ENCODE data around the gene BAZ2B.
"Not testable (repeated sequence)": the region's sequence is repeated elsewhere in the genome, so short reads cannot be mapped to it uniquely, and the experiment has no call there.

Gene BAZ2B, protein sequence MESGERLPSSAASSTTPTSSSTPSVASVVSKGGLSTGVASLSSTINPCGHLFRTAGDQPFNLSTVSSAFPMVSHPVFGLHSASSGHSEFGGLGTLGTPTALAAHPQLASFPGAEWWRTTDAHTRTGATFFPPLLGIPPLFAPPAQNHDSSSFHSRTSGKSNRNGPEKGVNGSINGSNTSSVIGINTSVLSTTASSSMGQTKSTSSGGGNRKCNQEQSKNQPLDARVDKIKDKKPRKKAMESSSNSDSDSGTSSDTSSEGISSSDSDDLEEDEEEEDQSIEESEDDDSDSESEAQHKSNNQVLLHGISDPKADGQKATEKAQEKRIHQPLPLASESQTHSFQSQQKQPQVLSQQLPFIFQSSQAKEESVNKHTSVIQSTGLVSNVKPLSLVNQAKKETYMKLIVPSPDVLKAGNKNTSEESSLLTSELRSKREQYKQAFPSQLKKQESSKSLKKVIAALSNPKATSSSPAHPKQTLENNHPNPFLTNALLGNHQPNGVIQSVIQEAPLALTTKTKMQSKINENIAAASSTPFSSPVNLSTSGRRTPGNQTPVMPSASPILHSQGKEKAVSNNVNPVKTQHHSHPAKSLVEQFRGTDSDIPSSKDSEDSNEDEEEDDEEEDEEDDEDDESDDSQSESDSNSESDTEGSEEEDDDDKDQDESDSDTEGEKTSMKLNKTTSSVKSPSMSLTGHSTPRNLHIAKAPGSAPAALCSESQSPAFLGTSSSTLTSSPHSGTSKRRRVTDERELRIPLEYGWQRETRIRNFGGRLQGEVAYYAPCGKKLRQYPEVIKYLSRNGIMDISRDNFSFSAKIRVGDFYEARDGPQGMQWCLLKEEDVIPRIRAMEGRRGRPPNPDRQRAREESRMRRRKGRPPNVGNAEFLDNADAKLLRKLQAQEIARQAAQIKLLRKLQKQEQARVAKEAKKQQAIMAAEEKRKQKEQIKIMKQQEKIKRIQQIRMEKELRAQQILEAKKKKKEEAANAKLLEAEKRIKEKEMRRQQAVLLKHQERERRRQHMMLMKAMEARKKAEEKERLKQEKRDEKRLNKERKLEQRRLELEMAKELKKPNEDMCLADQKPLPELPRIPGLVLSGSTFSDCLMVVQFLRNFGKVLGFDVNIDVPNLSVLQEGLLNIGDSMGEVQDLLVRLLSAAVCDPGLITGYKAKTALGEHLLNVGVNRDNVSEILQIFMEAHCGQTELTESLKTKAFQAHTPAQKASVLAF (N-terminal part only)

DNA sequence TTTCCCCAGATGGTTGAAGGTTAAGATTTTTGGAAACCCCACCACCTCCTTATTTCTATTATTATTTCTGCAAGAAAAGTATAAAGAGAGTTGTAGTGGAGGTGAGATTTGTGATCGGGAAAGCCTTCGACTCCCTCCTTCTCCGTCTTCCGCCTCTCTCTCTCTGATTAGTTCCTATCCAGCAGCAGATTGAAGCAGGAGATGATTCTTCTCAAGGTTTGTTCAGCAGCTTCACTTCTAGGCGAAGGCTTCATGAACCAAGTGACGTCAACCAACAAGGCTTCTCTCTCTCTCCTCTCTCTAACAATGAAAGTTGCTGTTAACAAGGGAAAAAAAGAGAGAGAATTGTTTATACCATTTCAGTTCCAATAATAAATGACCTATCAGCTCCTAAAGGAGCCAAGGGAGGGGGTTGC, at the start of gene BAZ2B:
TSS of gene BAZ2B (minus strand) at position 263 of the 416 bp plus-strand sequence. CDS start 137,829 bp downstream, outside the sequence.
- DNase-seq, result peak in 20 of 51 donors; percentile 1 to 84 (median 22)

DNA sequence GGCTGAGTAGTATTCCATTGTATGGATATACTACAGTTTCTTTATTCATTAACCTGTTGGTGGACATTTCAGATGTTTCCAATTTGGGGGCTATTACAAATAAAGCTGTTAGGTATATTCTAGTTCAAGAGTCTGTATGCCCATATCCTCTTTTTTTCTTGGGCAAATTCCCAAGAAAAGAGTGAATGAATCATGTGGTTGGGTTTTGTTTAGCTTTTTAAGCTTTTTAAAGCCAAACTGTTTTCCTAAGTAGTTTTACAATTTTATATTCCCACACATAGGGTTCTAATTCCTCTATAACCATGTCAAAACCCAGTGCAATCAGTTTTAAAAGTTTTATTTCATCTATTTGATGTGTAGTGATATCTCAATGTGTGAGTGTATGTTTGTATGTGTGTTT, 44.9 kb upstream of the BAZ2B start:
- no peak for DNase-seq

DNA sequence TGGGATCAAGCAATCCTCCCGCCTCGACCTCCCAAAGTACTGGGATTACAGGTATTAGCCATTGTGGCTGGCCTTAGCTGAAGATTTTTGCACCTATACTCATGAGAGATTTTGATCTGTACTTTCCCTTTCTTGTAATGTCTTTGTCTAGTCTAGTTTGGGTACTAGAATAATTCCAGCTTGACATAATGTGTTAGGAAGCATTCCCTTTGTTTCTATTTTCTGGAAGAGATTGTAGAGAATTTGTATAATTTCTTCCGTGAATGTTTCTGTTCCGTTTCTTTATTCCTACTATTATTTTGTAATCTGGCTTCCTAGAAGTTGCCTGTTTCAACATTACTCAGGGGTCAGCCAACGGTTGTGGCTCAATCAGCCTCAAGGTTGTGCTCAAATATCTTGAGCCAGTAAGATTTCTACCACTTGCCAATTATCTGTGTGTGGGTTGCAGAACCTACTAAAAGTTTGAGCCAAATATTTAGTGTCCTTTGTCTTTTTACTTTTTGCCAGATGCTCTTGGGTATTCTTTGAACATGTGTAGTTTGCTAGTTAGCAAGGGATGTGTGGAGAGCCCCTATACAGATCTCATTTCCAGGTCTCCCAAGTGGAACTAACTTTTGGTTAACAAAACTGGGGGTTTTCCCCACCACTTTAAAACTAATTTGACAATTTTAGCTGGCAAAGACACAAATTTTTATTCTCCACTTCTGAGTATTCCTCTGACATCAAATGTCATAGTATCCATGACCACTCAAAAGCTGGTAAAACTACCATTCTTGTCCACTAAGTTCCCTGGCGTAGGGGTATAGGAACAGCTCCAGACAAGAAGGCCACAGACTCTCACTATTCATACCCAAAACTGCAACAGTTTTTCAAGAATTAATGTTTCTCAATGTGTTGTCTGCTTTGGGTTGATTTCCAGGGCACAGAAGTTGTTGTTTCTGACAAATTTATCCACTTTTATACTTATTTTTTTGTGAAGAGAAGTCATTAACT, 42.8 kb upstream of the BAZ2B start:
- no peak for DNase-seq

DNA sequence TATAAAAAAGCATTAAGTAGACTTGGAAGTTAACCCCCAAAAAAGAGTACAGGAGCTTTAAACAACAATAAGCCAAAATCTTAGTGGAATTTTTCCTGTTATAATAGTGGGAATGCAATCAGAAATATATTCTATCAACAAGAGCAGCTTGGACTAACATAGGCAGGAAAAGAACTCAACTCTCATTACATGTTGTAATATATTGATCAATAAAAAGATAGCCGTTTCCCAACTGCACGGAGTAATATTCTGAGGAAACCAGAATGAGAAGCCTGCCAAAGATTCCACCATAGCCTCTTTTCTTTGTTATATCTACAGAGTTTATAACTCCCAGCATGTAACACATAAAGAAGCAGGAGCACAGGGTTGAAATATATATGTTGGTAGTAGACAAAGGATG, 37.6 kb upstream of the BAZ2B start:
- DNase-seq, result no peak

DNA sequence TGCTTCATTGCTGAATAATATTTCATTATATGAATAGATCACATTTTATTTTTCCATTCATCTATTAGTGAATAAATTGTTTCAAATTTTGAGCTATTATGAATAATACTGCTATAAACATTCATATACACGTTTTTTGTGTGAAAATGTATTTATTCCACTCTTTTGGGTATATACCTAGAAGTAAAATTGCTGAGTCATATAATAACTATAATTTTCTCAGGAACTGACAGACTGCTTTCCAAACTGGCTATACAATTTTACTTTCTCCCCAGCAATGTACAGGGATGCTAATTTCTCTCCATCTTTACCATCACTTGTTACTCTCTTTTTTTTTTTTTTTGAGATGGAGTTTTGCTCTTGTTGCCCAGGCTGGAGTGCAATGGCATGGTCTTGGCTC, 35.5 kb upstream of the BAZ2B start:
- no peak for DNase-seq

DNA sequence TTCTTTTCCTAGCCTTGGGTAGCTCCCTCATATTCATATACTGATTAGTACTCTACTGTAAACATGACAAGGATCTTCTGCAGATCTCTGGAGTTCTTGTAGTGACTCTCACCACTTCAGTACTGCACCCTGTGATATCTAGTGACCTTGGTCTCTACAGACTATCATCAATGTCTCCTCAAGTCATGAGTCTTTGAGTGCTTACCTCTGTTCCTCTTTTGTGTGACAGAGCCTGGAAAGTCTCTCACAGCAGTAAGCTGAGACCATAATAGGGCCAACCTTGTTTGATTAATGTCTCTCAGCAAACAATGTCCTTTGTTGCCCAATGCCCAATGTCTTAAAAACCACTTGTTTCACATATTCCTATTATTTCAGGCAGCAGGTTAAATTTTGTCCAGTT, 34.2 kb upstream of the BAZ2B start:
- no peak for DNase-seq

DNA sequence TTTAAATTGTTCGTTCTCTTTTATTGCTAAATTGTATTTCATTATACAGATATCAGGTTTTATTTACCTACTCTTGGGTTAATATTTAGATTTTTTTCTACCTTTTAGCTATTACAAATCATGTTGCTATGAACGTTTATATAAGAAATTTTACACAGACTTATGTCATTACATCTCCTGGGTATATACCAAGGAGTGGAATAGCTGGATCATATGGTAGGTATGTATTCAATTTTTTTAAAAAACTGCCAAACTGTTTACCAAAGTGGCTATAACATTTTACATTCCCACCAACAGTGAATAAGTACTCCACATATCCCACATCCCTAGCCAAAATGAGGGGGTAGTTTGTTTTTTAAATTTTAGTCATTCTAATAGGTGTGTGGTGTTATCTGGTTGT, 32.3 kb upstream of the BAZ2B start:
- no peak for DNase-seq

DNA sequence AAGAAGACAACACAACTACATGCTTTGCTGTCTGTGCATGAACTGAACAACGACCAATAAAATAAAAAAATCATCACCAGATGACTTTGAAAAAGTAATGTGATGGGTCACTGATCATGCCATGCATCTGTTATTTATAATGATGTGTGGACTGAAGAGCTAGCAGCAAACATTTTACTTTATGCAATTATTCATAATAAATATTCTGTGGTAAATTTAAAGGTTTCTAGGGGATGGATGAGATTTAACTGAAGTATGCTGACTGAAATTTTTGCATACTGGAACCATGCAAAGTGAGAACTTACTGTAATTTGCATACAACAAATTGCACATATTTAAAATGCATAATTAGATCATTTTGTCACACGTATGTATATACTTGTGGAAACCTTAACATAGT, 31.3 kb upstream of the BAZ2B start:
- DNase-seq, result no peak

DNA sequence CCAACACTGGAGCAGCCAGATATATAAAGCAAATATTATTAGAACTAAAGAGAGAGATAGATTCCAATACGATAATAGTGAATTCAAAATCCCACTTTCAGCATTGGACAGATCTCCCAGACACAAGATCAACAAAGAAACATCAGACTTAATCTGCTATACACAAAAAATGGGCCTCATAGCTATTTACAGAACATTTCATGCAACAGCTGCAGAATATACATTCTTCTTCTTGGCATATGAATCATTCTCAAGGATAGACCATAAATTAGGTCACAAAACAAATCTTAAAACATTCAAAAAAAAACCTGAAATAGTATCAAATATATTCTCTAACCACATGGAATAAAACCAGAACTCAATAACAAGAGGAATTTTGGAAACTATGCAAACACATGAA, 23.8 kb upstream of the BAZ2B start:
- no peak for DNase-seq

DNA sequence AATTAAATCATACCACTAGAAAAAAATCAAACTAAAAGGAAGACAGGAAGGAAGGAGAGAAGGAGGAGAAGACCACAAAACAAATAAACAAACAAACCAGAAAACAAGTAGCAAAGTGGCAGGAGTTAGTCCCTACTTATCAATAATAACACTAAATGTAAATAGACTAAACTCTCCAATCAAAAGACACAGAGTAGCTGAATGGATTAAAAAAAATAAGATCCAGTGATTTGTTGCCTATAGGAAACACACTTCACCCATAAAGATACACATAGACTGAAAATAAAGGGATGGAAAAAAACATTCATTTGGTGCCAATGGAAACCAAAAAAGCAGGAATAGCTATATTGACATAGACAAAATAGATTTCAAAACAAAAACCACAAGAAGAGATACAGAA, 23.4 kb upstream of the BAZ2B start:
- no peak for DNase-seq

DNA sequence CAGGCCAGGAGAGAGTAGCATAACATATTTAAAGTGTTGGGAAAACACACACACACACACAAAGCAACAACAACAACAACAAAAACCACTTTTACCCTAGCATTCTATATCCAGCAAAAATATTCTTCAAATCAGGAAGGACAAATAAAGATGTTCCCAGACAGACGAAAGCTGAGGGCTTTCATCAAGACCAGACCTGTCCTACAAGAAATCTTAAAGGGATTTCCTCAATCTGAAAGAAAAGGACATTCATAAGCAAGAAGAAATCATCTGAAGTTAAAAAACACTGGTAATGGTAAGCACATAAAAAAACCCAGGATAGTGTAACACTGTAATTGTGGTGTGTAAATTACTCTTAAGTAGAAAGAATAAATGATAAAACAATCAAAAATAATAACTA, 22.7 kb upstream of the BAZ2B start:
- DNase-seq, result no peak

DNA sequence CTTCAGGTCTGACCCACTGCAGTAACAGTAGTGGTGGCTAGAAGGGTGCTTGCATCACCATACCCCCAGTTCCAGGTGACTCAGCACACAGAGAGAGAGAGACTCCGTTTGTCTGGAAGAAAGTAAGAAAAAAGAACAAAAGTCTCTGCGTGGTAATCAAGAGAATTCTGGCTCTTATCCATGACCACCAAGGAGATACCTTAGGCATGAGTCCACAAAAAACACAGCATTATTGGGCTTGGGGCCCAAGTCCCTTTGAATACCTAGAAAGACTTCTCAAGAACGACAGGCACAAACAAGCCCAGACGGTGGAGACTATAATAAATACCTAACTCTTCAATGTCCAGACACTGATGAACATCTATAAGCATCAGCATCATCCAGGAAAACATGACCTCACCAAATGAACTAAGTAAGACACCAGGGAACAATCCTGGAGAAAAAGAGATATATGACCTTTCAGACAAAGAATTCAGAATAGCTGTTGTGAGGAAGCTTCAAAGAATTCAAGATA, 21.7 kb upstream of the BAZ2B start:
- no peak for DNase-seq

DNA sequence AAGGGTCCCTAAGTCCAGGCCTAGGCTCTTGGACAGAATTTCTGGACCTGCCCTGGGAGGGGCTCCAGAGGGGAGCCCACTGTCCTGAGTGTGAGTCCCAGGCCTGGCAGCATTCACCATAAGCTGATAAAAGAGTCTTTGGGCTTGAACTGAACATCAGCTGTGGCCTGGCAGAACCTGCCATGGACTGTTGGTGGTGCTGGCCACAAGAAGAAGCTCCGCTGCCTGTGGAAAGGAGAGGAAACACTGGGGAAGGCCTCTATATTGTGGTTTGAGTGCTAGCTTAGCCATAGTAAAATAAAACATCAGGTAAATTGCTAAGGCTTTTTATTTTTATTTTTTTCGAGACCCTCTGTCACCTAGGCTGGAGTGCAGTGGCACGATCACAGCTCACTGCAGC, 20.9 kb upstream of the BAZ2B start:
- no peak for DNase-seq

DNA sequence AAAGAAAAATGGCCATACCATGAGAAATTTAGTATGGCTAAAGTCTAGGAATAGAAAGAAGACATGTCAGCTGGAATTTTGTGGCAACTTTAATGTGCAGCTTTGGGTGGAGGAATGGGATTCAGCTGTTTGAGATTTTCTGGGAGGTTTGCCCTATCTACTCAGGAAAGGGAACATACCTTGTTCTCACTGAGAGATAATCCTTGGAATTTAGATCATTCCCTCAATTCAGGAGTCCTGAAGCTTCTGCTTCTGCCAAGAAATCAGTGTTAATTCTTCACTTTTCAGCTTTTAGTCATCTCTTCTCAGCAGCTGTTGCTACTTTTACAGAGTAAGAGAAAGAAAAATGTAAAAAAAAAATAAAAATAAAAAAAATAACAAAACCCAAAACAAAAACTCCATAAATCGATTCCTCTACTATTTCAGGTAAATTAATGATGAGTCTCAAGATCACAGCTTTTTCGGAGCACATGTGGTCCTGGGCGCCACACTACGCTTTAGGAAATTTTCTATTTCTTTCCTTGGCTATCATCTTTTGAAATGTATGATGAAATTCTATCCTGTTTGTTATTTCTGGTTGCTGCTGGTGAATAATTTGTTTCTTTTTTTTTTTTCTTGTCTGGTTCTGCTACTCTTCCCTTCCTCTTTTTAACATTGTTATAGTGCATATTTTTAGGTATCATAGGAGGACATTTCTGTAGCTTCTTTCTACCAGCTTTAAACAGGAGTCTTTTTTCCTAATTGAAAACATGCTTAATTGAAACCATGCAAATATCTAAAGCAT, 18.9 kb upstream of the BAZ2B start:
- no peak for DNase-seq

DNA sequence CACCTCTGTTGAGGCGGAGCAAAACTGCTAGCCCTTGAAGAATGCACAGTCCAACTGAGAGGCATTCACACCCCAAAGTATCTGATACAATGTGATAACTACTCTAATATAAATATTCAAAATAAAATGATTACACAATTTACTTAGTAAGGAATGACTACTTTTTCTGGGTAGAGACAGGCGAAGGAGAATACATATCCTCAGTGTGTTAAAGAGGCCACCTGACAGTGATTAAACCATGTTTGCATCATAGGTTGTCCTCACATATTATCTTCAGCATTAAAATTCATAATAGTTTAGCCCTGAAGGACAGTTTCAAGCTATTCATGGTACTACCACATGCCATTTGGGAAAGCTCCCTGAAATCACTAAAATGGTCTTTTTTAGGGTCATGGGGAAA, 16.9 kb upstream of the BAZ2B start:
- DNase-seq, result no peak

DNA sequence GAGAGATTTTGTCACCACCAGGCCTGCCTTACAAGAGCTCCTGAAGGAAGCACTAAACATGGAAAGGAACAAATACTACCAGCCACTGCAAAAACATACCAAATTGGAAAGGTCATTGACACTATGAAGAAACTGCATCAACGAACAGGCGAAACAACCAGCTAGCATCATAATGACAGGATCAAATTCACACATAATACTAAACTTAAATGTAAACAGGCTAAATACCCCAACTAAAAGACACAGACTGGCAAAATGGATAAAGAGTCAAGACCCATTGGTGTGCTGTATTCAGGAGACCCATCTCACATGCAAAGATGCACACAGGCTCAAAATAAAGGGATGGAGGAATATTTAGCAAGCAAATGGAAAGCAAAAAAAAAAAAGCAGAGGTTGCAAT, 9.3 kb upstream of the BAZ2B start:
- not testable (repeated sequence) for DNase-seq

DNA sequence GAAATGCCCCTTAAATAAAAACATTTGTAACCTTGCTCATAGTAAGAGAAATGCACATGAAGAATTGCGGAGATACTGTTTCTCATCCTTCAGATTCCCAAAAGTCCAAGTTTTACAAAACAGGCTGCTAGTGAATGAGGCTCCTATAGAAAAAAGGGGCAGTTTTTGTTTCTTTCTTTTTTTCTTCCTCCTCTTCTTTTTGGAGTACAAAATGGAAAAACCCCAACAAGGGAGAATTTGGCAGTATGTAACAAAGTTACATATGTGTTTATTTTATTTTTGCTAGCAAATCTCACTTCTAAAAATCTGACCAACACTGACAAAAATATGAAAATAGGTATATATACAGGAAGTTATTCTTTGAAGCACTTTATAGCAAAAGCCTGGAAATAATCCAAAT, 7.1 kb upstream of the BAZ2B start:
- no peak for DNase-seq

DNA sequence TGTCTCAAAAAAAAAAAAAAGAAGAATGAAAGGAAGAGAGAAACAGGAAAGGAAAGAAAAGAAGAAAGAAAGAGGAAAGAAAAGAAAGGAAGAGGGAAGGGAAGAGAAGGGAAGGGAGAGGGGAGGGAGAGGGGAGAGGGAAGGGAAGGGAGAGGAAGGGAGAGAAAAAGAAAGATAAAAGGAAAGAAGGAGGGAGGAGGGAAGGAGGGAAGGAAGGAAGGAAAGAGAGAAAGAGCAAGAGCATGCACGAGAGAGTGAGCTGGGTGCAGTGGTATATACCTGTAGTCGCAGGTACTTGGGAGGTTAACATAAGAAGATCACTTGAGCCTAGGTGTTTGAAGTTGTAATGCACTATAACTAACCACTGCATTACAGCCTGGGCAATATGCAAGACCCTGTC, 6.6 kb upstream of the BAZ2B start:
- DNase-seq, result no peak

DNA sequence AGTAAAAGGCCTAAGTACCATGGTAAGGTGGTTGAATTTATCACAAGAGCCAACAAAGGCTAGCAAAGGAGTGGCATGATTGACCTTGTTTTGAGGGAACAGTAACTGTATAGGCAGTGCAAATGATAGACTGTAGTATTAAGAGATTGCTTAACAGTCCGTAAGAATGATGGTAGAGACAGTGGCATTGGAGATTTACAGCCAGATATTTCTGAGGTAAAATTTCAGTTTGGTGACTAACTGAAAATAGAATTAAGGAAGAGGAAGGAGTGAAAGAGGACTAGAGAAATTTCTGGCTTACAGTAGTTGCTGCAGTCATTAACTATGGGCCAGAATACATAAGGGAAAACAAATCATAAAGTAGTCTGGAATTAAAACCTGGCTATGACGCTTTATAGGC, 4.4 kb upstream of the BAZ2B start:
- no peak for DNase-seq

DNA sequence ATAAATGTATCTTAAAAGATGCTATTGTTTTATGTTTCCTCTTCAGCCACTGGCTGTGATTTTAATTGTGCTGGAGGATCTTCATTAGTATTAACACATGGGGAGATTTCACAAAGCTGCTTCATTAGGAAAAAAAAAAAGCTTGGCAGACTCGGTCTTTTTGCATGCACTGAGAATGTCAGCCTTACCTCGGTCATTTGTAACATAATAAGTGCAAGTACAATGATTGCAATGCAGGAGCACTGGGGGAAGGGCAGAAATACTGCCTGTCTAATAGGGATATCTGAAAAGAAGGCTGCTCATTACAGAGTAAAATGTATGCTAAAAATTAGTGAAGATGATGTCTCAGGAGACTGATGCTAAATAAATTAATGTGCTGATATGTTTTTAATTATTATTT, 1.3 kb upstream of the BAZ2B start:
- no peak for DNase-seq
